Progenitor cell of endocrine pancreas (in vitro differentiated cells): Measurements from ENCODE around the gene MIPOL1. TPM values are rescaled to one million over a fixed set of nuclear protein-coding genes. Genes with fewer than 3 reads are reported as not detected.

Source experiments
- DNase-seq: peaks from one replicate; pipeline ENCODE4 v3.0.0; 2021; ENCODE audit warnings: low spot score; ENCODE audit not compliant: unreplicated experiment
- H3K27ac Mint-ChIP-seq: 2 replicates; pipeline ENCODE4 v1.8.0; 2021; ENCODE audit warnings: mild to moderate bottlenecking, moderate library complexity, mixed read lengths
- H3K27me3 Mint-ChIP-seq: 2 replicates; pipeline ENCODE4 v1.8.0; 2021; ENCODE audit warnings: mixed read lengths
- H3K36me3 Mint-ChIP-seq: 2 replicates; pipeline ENCODE4 v1.8.0; 2022; ENCODE audit warnings: mixed read lengths; ENCODE audit not compliant: insufficient read depth
- H3K4me1 Mint-ChIP-seq: 2 replicates; pipeline ENCODE4 v1.8.0; 2021; ENCODE audit warnings: low read depth, mixed read lengths
- H3K4me3 Mint-ChIP-seq: 2 replicates; pipeline ENCODE4 v1.8.0; 2021; ENCODE audit warnings: low read depth, mild to moderate bottlenecking, moderate library complexity, mixed read lengths
- H3K9me3 Mint-ChIP-seq: 2 replicates; pipeline ENCODE4 v1.8.0; 2021; ENCODE audit warnings: low read depth, mixed read lengths
- CTCF ChIP-seq: fragments of 200-600 bp; sonication (generic); IDR thresholded peaks from one replicate; pipeline ENCODE4 v1.5.0; 2021; ENCODE audit warnings: antibody characterized with exemption, mild to moderate bottlenecking; ENCODE audit not compliant: unreplicated experiment
- total RNA-seq: library from RNA; stranded (reverse); gene quantifications from 2 replicates; pipeline ENCODE4 v1.2.1, GENCODE V29; 2021

The MIPOL1 gene
- total RNA-seq, 1 donor from 2014 or later = 25.6 TPM

- DNase-seq = no peak
- H3K27ac Mint-ChIP-seq = no peak overlapping the region
- no peak for TF ChIP-seq CTCF
- peaks cover 33% of the 10 kb centered on the region for H3K4me1 Mint-ChIP-seq
- H3K9me3 Mint-ChIP-seq = peaks cover under 1% of the 10 kb centered on the region
- H3K36me3 Mint-ChIP-seq = no peaks in the 10 kb centered on the region
- H3K27me3 Mint-ChIP-seq = no peaks in the 10 kb centered on the region
- no peak overlapping the region for H3K4me3 Mint-ChIP-seq
These were observed 346.7 kb downstream of the MIPOL1 start for GRCh38 chr14:37544407-37544806.

- Mint-ChIP-seq H3K27me3 (no peaks in the 10 kb centered on the region), H3K36me3 (no peaks in the 10 kb centered on the region), H3K4me1 (peaks cover 33% of the 10 kb centered on the region), H3K4me3 (no peak overlapping the region), H3K27ac (no peak overlapping the region), H3K9me3 (no peaks in the 10 kb centered on the region)
- TF ChIP-seq CTCF = peak; percentile 15
- no peak for DNase-seq
These were observed 347.4 kb downstream of the MIPOL1 start for GRCh38 chr14:37545174-37545573.

- Mint-ChIP-seq H3K27me3 (no peaks in the 10 kb centered on the region), H3K4me3 (peak overlapping the region; percentile 64), H3K9me3 (no peaks in the 10 kb centered on the region), H3K36me3 (no peaks in the 10 kb centered on the region), H3K4me1 (peaks cover 33% of the 10 kb centered on the region), H3K27ac (peak overlapping the region; percentile 97)
- no peak for TF ChIP-seq CTCF
- no peak for DNase-seq
These were observed 349.1 kb downstream of the MIPOL1 start for GRCh38 chr14:37546621-37547447.

- no peak overlapping the region for H3K4me3 Mint-ChIP-seq
- TF ChIP-seq CTCF = no peak
These were observed 352.8 kb downstream of the MIPOL1 start for GRCh38 chr14:37550511-37550910.

GRCh38 chr14:37551119-37551518 is 353.4 kb downstream of the MIPOL1 start:
- Mint-ChIP-seq H3K9me3 (peaks cover 15% of the 10 kb centered on the region), H3K27ac (no peak overlapping the region), H3K36me3 (peaks cover 16% of the 10 kb centered on the region), H3K27me3 (no peaks in the 10 kb centered on the region), H3K4me3 (no peak overlapping the region), H3K4me1 (peaks cover 19% of the 10 kb centered on the region)
- DNase-seq = no peak
- no peak for TF ChIP-seq CTCF

More at GRCh38 chr14:37550511-37550910, 352.8 kb downstream of the MIPOL1 start:
- Mint-ChIP-seq H3K36me3 (peaks cover 16% of the 10 kb centered on the region), H3K4me1 (peaks cover 24% of the 10 kb centered on the region), H3K27ac (no peak overlapping the region), H3K9me3 (peaks cover 15% of the 10 kb centered on the region), H3K27me3 (no peaks in the 10 kb centered on the region)
- no peak for DNase-seq
